AG10803 (cell line): ENCODE data around the gene MYOG.

Source experiments
- DNase-seq: peaks from one replicate; pipeline ENCODE4 v3.0.0; 2010; ENCODE audit warnings: low read depth
- H3K4me3 ChIP-seq: 2 replicates; pipeline ENCODE4 v1.5.1; 2011; ENCODE audit warnings: mild to moderate bottlenecking, low read length, control low read depth
- TF ChIP-seq, protein P1 (sequence below): conservative IDR thresholded peaks from 2 replicates; pipeline ENCODE4 v1.5.1; 2011; ENCODE audit warnings: mild to moderate bottlenecking, low read length, control low read depth, inconsistent platforms

MYOG gene

DNA sequence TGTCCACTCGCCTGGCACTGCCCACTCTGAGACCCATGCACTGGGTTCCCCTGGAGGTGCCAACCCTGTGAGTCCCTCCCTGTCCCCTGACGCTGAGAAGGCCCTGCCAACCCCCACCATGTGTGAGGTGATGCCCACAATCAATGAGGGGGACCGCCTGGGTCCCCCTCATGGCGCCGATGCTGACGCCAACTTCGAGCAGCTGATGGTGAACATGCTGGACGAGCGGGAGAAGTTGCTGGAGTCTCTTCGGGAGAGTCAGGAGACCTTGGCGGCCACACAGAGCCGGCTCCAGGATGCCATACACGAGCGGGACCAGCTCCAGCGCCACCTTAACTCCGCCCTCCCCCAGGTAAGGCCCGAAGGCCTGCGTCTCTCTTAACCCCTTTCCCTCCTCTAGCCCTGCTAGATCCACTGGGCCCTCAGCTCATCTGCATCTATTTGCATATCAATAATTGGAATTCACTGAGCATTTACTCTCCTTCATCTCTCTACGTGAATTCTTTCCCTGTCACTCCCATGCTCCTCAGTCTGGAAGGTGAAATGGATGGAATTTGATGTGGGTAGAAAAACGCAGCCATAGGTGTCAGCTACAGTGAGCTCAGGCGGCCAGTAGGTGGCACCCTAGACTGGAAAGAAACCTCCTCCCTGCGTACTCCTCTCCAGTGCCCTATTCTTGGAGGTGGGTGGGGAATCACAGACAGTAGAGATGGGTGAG is 46.8 kb downstream of the MYOG start:
- peak; percentile 58 for DNase-seq
- no peak overlapping the region for H3K4me3 ChIP-seq

DNA sequence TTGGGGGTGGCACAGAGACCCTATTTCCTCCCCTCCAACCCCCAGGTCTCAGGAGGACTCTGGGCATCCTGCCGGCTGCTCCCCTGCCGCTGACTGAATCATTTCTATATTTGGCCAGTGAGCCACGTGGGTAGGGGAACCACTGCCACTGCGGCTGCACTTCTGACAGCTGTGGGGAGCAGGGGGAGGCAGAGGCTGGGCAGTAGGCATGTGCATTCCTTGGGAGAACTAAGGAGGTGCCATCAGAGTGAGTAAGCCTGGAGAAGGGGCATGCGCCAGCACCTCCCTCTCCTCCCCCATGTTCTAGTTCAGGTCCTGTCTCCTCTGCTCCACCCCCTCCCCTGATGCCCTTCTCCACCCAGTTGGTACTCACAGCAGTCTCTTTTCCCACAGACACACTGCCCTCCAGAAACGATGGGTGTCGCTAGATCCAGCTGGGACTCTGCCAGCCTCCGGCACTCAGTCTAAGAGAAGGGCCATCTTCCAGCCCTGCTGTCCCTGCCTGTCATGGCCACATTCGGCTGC is 47.5 kb downstream of the MYOG start:
- DNase-seq: peak; percentile 85
- TF ChIP-seq, protein P1, sequence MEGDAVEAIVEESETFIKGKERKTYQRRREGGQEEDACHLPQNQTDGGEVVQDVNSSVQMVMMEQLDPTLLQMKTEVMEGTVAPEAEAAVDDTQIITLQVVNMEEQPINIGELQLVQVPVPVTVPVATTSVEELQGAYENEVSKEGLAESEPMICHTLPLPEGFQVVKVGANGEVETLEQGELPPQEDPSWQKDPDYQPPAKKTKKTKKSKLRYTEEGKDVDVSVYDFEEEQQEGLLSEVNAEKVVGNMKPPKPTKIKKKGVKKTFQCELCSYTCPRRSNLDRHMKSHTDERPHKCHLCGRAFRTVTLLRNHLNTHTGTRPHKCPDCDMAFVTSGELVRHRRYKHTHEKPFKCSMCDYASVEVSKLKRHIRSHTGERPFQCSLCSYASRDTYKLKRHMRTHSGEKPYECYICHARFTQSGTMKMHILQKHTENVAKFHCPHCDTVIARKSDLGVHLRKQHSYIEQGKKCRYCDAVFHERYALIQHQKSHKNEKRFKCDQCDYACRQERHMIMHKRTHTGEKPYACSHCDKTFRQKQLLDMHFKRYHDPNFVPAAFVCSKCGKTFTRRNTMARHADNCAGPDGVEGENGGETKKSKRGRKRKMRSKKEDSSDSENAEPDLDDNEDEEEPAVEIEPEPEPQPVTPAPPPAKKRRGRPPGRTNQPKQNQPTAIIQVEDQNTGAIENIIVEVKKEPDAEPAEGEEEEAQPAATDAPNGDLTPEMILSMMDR: peak; percentile 42

More for the DNA sequence above, 46.8 kb downstream of the MYOG start:
- TF ChIP-seq, protein P1: peak; percentile 95

DNA sequence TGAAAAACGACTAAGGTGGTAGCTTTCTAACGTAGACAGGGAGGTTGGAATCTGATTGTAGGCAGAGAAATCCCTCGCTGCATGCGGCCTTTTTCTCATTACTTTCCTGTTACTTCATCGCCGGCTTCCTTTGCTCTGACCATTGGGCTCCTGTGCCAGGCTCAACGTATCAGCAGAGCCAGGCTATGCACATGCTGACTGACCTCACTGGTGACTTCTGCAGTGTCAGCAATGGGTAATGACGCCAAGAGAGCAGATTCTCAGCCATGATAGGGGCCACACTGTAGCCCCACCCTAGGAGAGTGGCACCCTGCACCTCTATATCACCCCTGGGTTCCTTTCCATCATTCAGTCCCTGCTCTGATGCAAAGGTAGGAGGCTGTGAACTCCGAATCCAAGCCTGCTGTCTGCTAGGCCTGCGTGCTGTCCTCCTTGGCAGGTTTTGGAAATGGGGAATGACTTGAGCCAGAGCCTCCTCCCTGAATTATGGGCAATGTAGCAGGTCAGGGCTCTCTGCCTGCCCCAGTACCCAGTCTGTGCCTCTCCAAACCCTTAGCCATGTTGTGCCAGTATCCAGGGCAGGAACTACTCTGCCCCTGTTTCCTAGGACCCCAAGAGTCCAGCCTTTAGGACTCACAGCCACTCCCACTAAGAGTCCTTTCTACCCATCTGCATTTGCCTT is 48.2 kb downstream of the MYOG start:
- H3K4me3 ChIP-seq: no peak overlapping the region
- TF ChIP-seq, protein P1: no peak
- no peak for DNase-seq

More for the DNA sequence above, 47.5 kb downstream of the MYOG start:
- H3K4me3 ChIP-seq: no peak overlapping the region

DNA sequence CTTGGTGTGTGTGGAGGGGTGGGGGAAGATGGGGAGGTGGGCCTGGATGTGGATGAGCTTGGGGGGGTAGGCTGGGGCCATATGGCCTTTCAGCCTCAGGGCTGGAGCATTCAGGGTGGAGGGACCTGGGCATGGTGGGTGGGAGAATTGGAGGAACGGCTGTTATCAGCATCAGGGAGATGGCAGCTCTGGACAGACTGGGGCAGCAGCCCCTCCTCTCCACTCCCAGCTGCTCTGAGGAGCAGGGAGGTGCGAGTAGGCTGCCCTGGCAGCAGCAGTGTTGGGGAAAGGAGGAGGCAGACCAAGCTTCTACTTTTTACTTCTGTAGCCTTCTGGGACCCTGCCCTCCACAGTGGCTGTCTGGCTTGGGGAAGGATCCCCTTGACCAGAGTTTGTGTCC is 49.3 kb downstream of the MYOG start:
- no peak overlapping the region for H3K4me3 ChIP-seq
- DNase-seq: no peak
- TF ChIP-seq, protein P1: no peak

DNA sequence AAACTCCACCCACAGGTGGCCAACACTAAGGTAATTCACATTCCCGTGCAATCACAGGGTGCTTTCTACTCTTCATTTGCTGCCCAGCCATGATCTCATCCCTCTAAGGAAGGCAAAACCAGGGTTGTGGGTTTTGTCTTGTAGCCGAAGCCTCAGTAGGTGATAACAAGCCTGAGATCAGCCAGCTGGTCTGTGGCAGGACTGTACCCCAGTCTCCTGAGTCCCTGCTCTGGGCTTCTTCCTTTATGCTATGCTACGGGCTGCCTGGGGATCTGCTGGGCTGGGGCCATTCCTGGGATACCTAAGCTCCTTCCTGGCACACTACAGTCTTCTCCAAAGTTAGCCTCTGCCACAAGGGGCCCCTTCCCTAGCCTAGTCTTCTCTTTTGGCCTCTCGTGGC is 49.7 kb downstream of the MYOG start:
- TF ChIP-seq, protein P1: 0 out of 2 replicates have a peak, but pooled peaks have one; percentile 3
- DNase-seq: peak; percentile 20
- H3K4me3 ChIP-seq: no peak overlapping the region

DNA sequence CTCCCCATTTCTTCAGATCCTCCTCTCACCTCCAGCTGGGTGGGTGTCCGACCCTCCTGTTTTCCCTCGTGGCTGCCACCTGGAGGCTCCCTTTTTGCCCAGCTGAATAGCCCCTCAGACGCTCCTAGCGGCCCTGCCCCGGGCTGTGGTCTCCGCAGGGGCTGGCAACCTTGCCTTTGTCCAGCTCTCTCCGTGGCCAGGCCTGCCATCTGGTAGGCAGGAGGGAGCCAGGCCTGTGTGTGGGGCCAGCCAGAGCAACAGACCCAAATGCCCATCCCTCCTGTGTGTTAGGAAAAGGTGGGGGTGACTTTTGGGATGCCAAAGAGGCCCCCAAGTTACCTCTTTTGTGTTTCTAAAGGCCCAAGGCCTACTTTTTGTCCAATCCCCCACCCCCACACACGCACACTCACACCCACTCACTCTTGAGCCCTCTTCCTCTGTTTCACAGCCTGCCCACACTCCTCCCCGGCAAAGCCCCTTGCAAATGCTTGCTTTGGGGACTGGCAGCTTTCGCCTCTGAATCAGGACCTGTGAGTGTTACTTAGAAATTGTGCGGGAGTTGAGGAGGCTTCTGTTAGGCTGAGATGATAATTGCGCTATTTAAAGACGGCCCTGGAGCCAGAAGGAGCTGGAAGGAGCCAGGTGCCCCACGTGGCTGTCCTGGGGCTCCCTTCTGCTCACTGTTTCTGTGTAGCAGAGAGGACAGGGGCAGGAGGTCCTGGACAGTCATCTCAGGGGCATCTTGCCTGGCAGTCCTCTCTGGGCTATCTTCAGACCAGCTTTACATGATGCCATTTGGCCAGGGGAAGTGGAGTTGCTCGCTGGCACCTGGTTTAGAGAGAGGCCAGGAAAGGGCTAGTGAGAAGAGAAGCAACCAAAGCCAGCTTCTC is 50.5 kb downstream of the MYOG start:
- DNase-seq: no peak
- H3K4me3 ChIP-seq: no peak overlapping the region
- TF ChIP-seq, protein P1: no peak
